Subcutaneous adipose tissue (tissue), 4 donors: ENCODE measurements around the gene SH3GL3. TPM values are rescaled to one million over a fixed set of nuclear protein-coding genes. Genes with fewer than 3 reads are reported as not detected.

ENCODE experiments used
- total RNA-seq, 4 donors: library from RNA; depleted of rRNA; stranded (reverse); fragments of >200 nt; gene quantifications; one replicate each; pipeline ENCODE4 v1.1.0, GENCODE V29; 2016
- TF ChIP-seq, protein P1 (sequence below): fragments of 450-650 bp; IDR thresholded peaks from one replicate; pipeline ENCODE4 v1.5.1; 2016; ENCODE audit warnings: low read depth, mild to moderate bottlenecking, control low read depth, antibody characterized with exemption, moderate library complexity

Gene SH3GL3
- total RNA-seq, 4 donors from 2014 or later, result not detected

DNA sequence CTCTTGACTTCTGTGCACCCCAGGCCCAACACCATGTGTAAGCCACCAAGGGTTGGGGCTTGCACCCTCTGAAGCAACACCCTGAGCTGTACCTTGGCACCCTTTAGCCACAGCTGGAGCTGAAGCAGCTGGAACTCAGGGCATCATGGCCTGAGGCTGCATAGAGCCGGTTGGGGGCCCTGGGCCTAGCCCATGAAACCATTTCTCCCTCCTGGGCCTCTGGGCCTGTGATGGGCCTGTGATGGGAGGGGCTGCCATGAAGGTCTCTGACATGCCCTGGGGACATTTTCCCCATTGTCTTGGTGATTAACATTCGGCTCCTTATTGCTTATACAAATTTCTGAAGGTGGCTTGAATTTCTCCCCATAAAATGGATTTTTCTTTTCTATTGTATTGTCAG, 184.4 kb downstream of the SH3GL3 start:
- TF ChIP-seq, protein P1, sequence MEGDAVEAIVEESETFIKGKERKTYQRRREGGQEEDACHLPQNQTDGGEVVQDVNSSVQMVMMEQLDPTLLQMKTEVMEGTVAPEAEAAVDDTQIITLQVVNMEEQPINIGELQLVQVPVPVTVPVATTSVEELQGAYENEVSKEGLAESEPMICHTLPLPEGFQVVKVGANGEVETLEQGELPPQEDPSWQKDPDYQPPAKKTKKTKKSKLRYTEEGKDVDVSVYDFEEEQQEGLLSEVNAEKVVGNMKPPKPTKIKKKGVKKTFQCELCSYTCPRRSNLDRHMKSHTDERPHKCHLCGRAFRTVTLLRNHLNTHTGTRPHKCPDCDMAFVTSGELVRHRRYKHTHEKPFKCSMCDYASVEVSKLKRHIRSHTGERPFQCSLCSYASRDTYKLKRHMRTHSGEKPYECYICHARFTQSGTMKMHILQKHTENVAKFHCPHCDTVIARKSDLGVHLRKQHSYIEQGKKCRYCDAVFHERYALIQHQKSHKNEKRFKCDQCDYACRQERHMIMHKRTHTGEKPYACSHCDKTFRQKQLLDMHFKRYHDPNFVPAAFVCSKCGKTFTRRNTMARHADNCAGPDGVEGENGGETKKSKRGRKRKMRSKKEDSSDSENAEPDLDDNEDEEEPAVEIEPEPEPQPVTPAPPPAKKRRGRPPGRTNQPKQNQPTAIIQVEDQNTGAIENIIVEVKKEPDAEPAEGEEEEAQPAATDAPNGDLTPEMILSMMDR, result no peak

DNA sequence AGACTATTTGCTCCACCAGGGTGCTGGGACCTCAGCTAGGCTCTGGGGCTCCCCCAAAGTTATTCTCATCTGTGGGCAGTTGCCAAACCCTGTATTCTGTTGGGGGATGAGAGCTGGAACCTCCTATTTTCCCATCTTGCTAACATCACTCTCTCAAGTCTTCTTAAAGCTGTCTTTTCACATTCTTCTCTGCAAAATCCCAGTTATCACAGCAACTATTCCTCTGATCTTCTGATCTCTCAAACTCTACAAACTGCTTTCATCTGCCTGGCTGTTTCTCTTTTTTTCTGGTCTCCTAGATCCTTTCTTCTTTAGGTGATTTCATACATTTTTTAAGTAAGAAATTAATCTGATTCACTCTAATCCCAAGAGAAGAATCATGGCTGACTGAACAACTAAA, 196.1 kb downstream of the SH3GL3 start:
- TF ChIP-seq, protein P1, result no peak

DNA sequence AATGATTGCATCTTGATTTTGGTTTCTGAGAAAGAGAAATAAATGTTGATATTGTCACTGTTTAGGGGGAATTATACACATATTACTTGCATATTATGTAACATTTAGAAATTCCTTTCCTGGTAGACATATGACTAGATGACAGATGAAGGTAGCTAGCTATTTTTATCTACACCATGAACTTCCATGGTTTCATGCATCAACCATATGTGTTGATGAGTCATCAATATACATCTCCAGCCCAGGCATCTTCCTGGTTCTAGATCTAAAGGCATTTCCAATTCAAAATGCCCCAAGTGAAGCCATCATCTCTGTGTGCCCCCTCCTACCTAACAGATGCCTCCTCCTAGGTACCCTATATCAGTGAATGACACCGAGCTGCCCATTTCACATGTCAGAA, 197.3 kb downstream of the SH3GL3 start:
- TF ChIP-seq, protein P1, result no peak

DNA sequence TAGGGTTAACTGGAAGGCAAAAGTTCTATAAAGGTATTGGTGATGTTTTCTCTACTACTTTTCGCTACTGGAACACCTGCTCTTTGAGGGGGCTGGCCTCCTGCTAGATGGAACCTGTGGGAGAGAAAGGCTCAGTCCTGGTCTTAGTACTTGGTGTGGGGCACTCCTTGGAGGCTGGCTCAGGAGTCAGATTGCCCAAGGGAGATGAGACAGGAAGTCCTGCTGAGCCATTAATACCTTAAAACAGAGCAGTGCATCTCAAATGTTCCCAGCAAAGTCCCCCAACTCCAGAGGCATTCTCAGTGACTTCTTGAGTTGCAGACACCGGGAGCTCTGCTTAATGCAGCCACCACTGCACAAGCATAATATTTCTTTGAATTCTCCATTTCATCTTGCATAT, 203.7 kb downstream of the SH3GL3 start:
- TF ChIP-seq, protein P1, result no peak

DNA sequence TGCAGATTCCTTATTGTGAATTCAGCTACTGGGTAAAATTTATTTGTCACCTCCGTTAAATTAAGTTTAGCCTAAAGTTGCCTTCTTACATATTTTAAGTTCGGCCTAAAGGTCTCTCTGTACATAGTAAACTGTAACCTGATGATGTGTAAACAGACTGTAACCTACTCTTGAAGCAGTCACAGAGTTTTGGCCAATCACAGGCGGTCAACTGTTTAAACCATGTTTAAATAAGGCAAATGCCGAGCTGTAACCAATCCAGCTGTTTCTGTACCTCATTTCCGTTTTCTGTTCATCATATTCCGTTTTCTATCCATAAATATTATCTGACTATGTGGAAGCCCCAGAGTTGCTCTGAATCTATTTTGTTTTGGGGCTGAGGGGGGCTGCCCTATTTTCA, 204.4 kb downstream of the SH3GL3 start:
- TF ChIP-seq, protein P1, result no peak

DNA sequence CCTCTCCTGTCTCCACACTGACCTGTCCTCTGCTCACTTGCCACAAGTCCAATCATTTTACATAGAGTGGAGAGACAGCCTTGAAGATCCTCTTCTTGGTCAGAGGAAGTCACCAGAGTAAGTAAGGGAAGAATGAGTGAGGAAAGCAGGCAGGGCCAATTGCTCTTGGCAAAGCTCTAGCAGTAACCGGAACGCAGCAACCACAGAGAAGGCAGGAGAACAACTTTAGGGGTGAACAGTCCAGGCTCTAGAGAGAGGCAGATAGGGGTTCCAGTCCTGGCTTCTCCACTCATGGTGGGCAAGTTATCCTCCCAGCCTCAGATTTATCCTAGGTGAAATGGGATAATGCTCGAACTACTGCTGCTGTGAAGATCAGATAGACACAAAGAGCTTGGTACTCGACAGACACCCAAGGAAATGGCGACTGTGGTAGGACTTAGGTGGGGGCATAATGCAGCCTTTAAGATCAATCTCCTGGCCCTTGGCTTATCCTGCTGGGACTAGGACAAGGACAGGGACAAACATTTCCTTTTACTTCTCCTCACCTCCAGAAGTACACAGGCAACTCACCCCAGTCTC, 205.6 kb downstream of the SH3GL3 start:
- TF ChIP-seq, protein P1, result no peak

DNA sequence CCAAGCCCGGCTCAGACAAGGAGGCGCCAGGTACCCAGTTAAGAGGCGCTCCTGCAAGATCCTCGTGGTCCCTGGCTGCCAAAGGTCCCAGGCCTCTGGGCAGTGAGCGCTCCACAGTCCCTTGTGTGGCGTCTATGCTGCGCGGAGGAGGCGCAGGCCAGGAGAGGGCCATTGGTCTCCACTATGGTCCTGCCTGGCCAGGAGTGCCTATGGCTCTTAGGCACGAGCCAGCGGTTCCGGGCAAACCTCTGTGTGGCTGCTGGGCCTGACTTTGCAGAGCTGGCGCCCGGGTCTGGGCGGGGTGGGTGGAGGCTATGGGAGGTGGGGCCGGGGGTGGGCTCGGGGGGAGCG, 206.1 kb downstream of the SH3GL3 start:
- TF ChIP-seq, protein P1, result no peak
